Stimulated activated CD4-positive, alpha-beta T cell treated with anti-CD3 and anti-CD28 coated beads, TNF-alpha, amount 100 ng/mL, for 4 hours (primary cell): ENCODE results near the gene MMEL1.

Experiments
- DNase-seq, 3 experiments: peaks; one replicate each; pipeline ENCODE4 v3.0.0-alpha.2; 2020; ENCODE audit warnings: low read depth in 3 of 3

MMEL1 gene

DNA sequence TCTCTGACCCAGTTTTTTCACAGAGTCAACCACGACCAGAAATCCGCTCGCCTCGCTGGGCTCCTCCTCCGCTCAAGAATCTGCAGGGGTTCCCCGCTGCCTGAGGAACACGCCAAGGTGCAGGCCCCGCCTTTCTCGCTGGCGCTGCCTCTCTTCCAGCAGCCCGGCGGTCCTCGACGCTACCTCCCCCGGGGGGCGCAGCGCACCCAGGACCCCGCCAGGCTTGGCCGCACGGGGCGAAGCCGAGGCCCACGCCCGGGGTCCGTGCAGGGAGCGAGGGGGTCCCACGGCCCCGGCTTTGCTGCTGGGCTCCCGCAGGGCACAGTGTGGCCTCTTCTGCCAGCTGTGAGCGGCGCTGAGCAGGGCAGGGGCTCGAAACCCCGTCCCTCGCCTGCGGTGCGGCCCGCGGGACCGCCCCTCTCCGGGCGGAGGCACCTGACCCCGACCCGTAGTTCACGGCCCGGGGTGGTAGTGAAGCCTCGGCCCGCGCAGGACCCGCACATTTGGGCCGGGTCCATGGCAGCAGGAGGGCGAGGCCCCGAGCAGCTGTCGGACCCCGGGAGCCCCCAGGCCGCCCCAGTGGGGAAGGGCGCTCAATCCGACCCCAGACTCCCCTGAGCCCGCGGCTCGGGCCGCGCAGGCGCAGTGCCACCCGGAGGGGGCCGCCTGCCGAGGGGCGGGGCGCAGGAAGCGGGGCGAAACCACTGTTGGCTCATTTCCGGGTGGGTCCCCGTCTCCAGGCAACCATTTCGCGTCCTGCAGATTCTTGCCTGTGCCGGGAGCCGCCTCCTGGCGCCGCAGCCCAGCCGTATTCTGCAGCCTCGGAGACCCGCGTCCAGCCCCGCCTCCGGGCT, 10.0 kb upstream of the MMEL1 start:
- peak; percentile 81 to 91 (median 88) for DNase-seq

DNA sequence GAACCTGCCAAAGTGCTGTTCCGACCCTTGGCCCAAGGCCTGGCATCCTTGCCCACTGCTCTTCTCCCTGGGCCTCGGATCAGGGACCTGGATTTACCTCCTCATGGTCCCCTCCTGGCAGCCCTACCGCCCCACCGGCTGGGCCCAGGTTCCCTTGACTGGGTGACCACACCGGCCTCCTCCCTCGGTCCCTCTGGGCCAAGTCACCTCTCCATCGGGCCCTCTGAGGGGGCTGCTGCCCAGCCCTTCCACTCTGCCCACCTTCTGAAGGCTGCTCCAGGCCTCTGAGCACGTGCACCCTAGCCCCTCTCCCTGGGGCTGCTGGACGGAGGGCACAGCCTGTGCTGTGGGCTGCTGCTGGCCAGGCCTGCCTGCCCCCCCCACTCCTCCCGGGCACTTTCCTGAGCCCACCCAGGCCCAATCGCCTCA, 9.3 kb upstream of the MMEL1 start:
- no peak for DNase-seq

DNA sequence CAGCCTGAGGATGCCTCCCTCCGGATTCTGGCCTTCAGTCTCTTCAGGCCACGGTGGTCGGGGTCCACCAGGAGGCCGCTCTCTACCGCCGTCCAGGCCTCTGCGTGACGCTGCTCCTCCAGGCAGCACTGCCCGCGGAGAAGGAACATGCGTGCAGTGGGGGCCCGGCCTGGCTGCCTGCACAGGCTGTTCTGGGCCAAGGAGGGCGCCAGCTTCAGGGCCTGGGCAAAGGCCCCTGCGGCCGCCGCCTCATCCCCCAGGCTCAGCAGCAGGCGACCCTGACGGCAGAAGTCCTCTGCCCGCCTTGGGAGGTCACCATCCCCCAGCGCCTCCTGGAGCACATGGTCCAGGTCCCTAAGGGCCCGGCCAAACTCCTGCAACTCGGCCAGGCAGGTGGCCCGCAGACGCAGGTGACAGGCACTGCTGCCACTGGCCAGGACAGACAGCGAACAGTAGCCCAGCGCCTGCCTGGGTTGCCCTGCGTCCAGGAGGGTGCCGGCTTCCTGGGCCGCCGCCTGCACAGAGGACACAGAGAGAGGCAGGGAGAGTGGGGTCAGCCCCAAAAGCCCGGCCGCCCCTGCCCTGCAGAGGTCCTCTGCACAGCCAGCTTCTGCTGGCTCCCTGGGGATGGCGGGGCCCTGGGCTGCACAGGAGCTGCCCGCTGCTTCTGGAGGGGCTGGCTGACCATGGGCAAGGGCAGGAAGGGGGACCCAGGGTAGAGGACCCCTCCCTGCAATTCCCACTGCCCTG, 8.7 kb upstream of the MMEL1 start:
- no peak for DNase-seq

DNA sequence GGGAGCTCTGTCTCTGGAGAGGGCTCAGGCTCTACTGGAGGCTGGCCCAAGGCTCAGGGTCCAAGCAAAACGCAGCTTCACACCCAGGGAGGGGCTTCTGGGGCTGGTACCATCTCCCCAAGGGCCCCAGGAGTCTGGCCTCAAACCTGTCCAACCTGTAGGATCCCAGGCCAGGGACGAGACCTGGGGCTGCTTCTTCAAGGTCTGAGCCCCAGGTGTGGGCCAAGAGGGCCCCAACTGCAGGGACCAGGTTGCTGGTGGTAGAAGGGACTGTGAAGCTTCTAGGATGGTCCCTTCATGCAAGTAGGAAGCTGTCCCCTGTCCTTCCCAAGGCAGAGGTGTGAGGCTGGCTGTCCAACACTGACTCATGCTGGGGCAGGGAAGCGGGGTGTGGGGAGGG, 7.8 kb upstream of the MMEL1 start:
- DNase-seq: no peak

- DNase-seq: no peak
Measured at GRCh38 chr1:2639607-2640521, 7.0 kb upstream of the MMEL1 start.

DNA sequence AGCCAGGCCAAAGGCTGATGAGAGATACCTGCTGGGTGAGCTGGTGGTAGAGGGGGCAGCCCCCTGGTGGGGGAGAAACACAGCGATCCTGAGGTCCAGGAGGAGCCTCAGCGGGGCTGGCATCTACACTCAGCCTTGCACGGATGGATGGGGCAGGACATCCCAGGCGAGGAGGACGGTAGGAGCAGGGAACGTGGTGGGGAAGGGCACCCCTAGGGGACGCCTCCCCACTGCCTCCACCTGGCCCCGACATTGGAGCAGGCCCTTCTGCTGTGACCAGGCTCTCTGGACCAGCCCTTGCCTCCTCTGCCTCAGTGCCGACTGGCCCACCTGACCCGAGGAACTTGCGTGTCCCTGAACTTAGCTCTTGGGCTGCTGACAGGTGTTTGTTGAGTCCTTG, 6.4 kb upstream of the MMEL1 start:
- no peak for DNase-seq

DNA sequence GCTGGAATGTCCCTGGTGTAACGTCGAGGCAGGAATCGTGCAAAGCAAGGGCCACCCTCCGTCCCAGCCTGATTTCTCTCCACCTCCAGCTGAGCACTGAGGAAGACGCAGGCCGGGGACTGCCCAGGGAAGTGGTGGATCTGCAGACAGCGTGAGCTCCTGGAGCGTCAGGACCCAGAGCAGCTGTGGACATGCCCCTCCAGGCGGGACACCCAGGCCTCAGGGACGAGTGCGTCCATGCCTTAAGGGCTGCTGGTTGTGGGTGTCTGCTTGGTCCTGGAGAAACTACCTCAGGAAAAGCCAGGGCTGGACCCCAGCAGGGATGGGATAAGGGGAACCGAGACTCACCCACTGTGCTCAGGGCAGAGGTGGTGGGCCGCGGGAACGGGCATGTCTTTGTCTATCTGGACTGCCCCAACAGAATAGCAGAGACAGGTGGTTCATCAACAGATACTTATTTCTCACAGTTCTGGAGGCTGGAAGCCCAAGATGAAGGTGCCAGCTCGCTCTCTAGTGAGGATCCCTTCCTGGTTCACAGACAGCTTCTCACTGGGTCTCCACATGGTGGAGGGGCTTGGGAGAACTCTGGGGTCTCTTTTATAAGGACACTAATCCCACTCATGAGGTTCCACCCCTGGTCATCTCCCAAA, 5.8 kb upstream of the MMEL1 start:
- DNase-seq: no peak

DNA sequence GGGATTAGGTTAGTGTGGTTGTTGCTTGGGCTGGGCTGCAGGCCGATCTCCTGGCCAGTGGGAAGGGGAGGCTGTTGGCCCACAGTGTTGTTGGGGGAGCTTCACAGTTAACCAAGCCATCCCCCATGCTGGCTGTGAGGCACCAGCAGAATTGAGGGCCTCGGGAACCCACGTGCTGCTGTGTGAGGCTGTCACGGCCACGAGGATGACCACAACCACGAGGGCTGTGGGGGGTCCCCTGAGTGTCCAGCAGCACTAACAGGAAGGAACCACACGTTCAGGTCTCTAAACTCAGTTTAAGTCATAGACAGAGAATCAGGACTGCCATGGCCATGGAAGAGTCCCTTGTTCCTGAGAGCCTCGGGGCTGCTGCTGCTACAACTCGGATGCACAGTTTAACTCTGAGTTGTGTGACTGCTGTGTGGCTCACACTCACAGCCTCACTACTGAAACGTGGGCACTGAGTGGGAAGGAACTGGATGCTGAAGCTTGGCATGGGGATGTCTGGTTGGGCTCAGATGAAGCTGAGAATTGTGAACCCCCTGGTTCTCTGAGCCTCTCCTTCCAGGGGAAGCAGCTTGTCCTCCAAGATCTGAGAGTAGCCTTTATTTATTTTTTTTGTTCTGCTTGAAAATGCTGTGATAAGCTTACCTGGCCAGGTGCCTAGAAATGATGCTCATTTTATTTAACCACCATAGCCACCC, 4.8 kb upstream of the MMEL1 start:
- DNase-seq: no peak

DNA sequence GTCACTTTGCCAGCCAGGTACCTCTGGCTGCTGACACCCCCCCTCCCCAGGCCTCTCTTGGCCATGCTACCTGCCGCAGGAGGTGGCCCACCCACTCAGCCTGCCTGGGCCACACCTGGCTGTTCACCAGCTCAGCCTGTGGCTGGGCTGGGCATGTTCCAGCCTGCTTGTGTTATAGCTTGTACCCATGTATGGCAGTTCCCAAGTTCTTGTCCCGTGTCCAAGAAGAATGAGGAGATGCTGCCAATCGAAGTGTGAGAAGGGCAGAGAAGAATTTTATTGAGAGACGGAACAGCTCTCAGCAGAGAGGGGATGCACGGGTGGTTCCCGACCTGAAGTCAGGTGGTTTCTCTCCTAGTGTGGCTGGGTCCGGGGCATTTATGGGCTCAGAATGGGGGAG, 3.9 kb upstream of the MMEL1 start:
- no peak for DNase-seq

DNA sequence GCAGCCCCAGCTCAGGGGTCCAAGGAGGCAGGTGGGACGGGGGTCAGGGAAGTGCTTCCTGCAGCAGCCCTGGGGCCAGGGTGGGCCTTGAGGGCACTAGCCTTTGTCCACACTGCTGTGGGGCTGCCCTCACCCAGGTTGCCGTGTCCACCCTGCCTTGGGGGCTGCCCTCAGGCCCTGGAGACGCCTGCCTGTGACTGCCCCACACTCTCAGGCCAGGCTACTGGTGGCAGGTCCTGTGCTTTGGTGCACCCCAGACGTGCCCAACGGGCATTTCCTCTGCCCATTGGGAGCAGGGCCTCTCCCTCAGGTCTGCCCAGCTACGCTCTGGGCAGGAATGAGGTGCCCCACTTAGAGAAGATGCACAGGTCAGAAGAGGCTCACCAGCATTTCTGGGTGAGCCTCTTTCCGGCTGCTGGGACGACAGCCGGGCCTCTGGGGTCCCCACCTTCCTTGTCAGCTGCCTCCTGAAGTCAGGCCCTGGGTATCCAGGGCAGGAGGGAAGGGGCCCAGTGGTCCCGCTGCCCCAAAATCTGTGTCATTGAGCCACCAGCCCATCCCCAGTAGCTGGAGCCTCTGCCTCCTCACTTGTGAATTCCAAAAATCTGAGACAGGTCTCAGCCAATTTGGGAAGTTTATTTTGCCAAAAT, 2.7 kb upstream of the MMEL1 start:
- no peak for DNase-seq

GRCh38 chr1:2633936-2634491, 1.2 kb upstream of the MMEL1 start:
- no peak for DNase-seq

DNA sequence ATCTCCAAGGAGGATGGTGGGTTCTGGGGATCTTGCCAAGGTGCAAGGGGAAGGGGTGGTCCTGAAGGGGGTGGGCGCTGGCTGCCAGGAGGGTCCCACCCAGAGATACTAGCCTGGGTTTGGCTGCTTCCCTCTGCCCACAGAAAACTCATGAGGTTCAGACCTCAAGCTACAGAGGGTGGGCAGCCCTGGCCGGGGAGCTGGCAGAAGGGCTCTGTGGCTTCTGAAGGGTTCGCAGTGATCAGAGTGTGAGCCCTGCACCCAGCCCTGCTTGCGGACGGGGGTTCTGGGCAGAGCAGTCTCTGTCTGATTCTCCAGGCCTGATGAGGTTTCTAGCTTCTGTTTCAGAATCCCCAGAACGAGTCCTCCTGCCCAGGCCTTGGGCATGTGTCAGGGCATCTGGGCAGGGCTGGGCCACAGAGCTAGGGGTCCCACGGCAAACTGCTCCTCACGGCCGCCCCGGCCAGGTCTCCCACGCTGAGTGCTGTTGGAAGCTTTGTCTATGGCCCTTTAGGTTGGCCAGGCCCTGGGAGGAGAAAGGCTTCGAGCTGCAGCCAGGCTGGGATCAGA, 635 bp upstream of the MMEL1 start:
- no peak for DNase-seq

DNA sequence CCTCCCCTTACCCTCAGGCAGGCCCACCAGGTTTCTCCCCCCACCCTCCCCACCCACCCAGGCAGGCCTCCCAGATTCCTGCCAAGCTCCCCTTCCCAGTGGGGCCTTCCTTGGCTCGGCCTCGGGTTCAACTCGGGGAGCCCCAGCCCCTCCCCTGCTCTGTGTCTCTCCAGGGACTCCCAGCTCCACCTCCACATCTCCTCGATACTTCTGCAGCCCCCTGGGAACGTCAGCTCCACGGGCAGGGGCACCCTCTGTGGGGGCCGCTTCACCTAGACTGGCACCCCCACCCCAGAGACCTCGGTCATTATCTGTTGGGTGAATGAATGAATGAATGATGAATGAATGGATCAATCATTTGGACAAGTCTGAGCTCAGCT, 775 bp downstream of the MMEL1 start:
- no peak for DNase-seq

GRCh38 chr1:2631136-2632050, 1.4 kb downstream of the MMEL1 start:
- no peak for DNase-seq

- no peak for DNase-seq
Measured at GRCh38 chr1:2630498-2631135, 2.2 kb downstream of the MMEL1 start.

DNA sequence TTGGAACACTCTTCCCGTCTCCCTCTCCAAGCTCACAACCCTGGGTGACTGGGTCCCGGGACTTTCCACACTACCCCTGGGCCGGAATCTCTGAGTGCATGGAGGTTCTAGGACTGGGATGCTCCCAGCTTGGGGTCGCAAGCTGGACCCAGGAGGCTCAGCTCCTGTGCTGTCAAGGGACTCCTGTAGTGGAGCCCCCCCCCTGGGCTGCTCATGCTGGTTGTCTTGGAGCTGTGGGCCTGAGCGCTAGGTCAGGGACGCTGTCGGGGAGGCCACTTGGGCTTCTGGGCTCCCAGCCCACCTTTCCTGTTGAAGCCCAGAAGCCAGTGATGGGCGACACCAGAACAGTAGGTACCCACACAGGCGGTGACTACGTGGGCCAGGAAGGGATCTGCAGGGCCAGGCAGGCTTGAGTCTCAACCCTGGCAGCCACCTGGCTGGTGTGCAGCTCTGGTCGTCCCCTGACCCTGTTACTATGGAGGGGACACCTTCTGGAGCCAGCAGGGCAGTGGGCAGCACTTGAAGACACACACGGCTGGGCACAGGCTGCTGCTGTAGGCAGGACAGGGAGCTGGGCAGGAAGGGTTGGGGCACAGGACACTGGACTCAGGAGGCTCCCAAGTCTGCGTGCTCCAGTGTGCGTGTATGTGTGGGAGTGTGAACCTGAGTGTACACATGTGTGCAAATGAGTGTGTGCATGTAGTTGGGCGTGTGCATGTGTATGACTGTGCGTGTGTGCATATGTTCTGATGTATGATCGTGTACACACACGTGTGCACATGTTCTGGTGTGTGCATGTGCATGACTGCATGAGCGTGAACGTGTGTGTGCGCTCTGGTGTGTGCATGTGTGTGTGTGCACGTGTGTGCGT, 3.0 kb downstream of the MMEL1 start:
- no peak for DNase-seq

GRCh38 chr1:2628933-2629626, 3.7 kb downstream of the MMEL1 start:
- no peak for DNase-seq
